Measurements from ENCODE around the gene ATF7IP. TPM values are rescaled to one million over a fixed set of nuclear protein-coding genes. Genes with fewer than 3 reads are reported as not detected.

ATF7IP gene
- total RNA-seq, 1 experiment from 2014 or later = 30.0 TPM

GRCh38 chr12:14417715-14418114, 52.2 kb downstream of the ATF7IP start:
- DNase-seq (ENCODE audit: low spot score) = peak; percentile 48

- DNase-seq (ENCODE audit: low spot score) = no peak
Observed at GRCh38 chr12:14418451-14418890, 53.0 kb downstream of the ATF7IP start.

- DNase-seq (ENCODE audit: low spot score) = no peak
Observed at GRCh38 chr12:14422516-14423230, 57.2 kb downstream of the ATF7IP start.

GRCh38 chr12:14424545-14424944, 59.1 kb downstream of the ATF7IP start:
- no peak for DNase-seq (ENCODE audit: low spot score)

- DNase-seq (ENCODE audit: low spot score) = no peak
Observed at GRCh38 chr12:14426792-14427191, 61.3 kb downstream of the ATF7IP start.

- DNase-seq (ENCODE audit: low spot score) = no peak
Observed at GRCh38 chr12:14427929-14428328, 62.4 kb downstream of the ATF7IP start.

GRCh38 chr12:14430394-14430986, 65.0 kb downstream of the ATF7IP start:
- no peak for DNase-seq (ENCODE audit: low spot score)

GRCh38 chr12:14431975-14432374, 66.5 kb downstream of the ATF7IP start:
- DNase-seq (ENCODE audit: low spot score) = no peak

GRCh38 chr12:14435627-14436026, 70.1 kb downstream of the ATF7IP start:
- no peak for DNase-seq (ENCODE audit: low spot score)

- DNase-seq (ENCODE audit: low spot score) = no peak
Observed at GRCh38 chr12:14442221-14442881, 76.9 kb downstream of the ATF7IP start.

GRCh38 chr12:14443531-14443930, 78.0 kb downstream of the ATF7IP start:
- no peak for DNase-seq (ENCODE audit: low spot score)

- DNase-seq (ENCODE audit: low spot score) = no peak
Observed at GRCh38 chr12:14450479-14450878, 85.0 kb downstream of the ATF7IP start.

- no peak for DNase-seq (ENCODE audit: low spot score)
Observed at GRCh38 chr12:14452336-14452735, 86.9 kb downstream of the ATF7IP start.

GRCh38 chr12:14452865-14453264, 87.4 kb downstream of the ATF7IP start:
- DNase-seq (ENCODE audit: low spot score) = no peak

- peak; percentile 32 for DNase-seq (ENCODE audit: low spot score)
Observed at GRCh38 chr12:14454098-14454907, 88.8 kb downstream of the ATF7IP start.

GRCh38 chr12:14460212-14460841, 94.8 kb downstream of the ATF7IP start:
- DNase-seq (ENCODE audit: low spot score) = no peak

GRCh38 chr12:14471497-14471896, 106.0 kb downstream of the ATF7IP start:
- no peak for DNase-seq (ENCODE audit: low spot score)

- peak; percentile 1 for DNase-seq (ENCODE audit: low spot score)
Observed at GRCh38 chr12:14473707-14474287, 108.3 kb downstream of the ATF7IP start.

- no peak for DNase-seq (ENCODE audit: low spot score)
Observed at GRCh38 chr12:14479004-14479403, 113.5 kb downstream of the ATF7IP start.

GRCh38 chr12:14481201-14481600, 115.7 kb downstream of the ATF7IP start:
- no peak for DNase-seq (ENCODE audit: low spot score)

GRCh38 chr12:14482361-14482760, 116.9 kb downstream of the ATF7IP start:
- DNase-seq (ENCODE audit: low spot score) = no peak

Measured in A172 (cell line).